Activated effector memory CD4-positive, alpha-beta T cell treated with Interleukin-2 at 50 U/mL for 16 hours (primary cell): ENCODE measurements around the gene RNF20.
"Not testable (repeated sequence)": the region's sequence is repeated elsewhere in the genome, so short reads cannot be mapped to it uniquely, and the experiment has no call there.

Experiments
- DNase-seq: peaks from one replicate; pipeline ENCODE4 v3.0.0-alpha.2; 2020

Gene RNF20

DNA sequence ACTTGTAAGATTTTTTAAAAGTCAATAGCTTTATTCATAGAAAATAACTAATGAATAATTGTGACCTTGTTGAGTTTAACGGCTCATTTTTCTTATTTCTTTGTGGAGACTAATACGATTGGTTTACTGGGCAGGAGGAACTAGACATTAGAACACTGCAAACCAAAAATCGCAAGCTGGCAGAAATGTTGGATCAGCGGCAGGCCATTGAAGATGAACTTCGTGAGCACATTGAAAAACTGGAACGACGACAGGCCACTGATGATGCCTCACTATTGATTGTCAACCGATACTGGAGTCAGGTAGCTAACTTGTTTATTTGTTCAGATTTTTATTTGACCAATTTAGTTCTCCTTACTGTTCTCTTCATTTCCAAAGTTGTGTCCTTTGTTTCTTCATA, 6.4 kb downstream of the RNF20 start:
- DNase-seq = no peak

DNA sequence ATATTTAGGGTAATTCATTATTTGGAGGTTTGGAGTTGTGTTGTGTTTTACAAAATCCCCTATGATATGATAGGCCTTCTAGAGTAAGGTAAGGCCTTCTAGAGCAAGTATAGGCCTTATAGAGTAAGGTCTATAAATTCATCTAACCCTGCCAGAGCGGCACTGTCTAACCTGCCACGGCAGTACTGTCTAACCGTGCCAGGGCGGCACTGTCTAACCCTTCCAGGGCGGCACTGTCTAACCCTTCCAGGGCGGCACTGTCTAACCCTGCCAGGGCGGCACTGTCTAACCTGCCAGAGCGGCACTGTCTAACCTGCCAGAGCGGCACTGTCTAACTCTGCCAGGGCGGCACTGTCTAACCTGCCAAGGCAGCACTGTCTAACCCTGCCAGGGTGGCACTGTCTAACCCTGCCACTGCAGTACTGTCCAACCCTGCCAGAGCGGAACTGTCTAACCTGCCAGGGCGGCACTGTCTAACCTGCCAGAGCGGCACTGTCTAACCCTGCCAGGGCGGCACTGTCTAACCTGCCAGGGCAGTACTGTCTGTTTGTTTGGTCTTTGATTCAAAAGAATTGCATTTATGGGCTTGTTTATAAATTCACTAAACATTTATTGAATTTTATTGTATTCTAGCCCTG, 9.6 kb downstream of the RNF20 start:
- no peak for DNase-seq

DNA sequence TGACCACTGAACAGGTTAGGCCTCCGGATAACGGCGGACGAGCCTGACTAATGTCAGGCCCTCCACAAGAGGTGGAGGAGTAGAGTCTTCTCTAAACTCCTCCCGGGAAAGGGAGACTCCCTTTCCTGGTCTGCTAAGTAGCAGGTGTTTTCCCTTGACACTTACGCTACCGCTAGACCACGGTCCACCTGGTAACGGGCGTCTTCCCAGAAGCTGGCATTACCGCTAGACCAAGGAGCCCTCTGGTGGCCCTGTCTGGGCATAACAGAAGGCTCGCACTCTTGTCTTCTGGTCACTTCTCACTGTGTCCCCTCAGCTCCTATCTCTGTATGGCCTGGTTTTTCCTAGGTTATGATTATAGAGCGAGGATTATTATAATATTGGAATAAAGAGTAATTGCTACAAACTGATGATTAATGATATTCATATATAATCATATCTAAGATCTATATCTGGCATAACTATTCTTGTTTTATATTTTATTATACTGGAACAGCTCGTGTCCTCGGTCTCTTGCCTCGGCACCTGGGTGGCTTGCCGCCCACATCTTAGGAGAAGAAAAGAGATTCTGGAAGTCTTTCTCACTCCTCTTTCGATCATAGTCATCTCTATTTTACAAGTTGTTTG, 15.9 kb downstream of the RNF20 start:
- not testable (repeated sequence) for DNase-seq

- DNase-seq = no peak
Observed at GRCh38 chr9:101561740-101562139, 28.1 kb downstream of the RNF20 start.

GRCh38 chr9:101562966-101563365, 29.3 kb downstream of the RNF20 start:
- DNase-seq = no peak

DNA sequence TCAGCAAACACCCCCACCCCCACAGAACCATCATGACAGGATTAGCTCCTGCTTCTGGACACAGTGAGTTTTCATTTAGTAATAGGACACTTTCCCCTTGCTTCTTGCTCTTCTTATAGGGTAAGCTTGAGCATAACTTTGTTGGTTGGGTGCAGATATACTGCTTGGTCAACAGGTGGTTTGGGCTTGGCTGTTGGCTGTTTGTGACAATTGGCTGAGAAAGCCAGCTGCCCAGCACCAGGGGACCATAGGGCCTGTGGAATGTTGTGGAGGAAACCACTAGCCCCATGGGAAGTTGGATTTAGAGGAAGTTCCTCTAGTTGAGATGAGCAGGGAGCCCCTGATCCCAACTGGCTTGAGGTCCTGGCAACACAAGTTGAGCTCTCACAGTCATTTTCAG, 30.6 kb downstream of the RNF20 start:
- DNase-seq = no peak

- DNase-seq = no peak
Observed at GRCh38 chr9:101566904-101567724, 33.5 kb downstream of the RNF20 start.

GRCh38 chr9:101567725-101568350, 34.2 kb downstream of the RNF20 start:
- no peak for DNase-seq

DNA sequence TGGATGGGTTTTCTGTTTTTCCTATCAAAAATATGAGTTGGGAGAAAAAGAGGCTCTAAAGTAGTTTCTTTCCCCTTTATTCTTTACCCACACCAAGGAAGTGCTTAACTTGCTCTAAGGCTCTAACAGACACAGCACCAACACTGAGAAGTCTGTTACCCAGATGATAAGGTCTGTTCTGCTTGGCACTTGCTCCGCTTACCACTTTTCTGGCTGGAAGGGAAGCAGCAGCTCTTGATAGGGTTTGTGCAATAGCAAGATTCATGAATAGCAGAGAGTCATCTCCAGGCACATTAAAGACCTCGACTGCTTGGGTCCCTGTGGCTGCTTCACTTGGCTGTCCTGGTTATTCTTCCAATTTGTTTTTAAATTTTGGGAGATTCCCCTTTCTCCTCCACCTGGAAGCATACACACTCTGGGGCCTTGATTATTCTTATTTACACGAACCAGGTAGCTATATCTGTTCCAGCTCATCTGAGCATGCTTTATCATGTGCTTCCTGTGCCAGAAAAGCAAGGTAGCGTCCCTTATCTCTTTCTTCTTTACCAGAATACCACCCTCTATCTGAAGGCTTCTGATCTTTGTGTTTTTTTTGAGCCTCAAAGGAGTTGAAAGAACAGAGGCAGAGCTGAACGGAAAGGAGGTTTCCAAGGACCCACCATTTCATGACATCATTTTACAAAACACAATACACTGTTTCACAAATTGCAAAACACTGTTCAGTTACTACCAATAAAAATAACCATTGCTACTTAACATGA, 36.3 kb downstream of the RNF20 start:
- DNase-seq = no peak

- DNase-seq = no peak
Observed at GRCh38 chr9:101571114-101571513, 37.5 kb downstream of the RNF20 start.

DNA sequence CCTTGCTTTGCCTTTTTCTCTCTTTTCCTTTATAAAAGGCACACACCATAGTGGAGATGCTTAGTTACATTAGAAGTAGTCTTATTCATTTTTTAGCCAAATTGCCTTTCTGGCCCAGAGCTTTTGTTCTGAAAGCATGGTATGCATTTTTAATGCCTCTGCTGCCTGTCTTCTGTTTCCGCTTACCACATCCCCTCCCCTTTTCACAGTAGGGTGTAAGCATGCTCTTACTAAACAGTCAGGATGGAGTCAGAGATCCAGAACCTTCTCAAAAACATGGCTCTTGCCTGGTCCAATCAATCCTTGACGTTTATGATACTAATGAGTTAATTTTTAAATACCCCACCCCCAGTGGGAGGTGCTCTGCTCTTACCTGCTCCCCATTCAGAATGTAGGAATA, 38.7 kb downstream of the RNF20 start:
- no peak for DNase-seq

DNA sequence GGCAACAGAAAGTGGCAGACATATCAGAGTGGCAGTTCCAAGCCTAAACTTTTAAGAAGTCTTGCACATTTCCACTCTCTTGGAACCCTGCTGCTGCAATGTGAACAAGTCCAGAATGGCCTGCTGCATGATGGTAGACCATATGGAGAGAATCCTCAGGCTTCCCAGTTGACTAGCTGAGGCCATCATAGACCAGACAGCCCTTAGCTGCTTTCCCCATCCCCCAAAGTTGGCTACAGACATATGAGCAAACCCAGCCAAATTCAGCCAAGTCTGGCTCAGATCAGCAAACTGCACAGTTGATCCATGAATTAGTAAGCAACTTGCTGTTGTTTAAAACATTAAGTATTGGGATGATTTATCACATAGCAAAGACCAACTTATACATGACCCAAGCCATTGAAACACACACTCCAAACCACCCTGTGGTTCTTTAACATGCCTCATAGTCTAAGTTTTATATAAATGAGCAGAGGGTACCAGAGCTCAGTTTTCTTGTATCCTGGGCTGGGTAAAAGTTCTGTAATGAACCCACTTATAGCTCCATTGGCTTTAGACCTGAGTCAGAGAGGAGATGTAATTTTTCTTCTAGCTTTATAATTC, 41.2 kb downstream of the RNF20 start:
- no peak for DNase-seq

DNA sequence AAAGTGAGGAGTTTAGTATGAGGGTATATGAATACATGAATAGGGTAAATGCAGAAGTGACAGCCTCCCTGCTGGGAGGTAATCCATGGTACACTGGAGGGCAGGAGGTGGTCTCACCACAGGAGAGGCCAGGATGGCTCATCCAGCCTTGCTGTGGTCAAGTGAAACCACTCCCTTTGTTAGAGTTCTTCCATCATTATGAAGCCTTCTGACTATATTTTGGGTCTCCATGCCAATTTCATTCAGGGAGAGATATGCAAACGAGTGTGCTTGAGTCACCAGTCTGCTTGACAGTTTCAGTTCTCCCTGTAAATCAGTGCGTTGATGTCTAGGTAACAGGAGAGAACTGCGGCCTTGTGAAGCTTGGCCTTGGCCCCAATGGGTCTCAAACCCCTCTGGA, 44.7 kb downstream of the RNF20 start:
- no peak for DNase-seq

GRCh38 chr9:101579711-101580545, 46.3 kb downstream of the RNF20 start:
- DNase-seq = no peak

- no peak for DNase-seq
Observed at GRCh38 chr9:101582553-101582952, 48.9 kb downstream of the RNF20 start.

- no peak for DNase-seq
Observed at GRCh38 chr9:101585740-101586139, 52.1 kb downstream of the RNF20 start.

GRCh38 chr9:101586651-101587050, 53.0 kb downstream of the RNF20 start:
- no peak for DNase-seq

- DNase-seq = no peak
Observed at GRCh38 chr9:101587332-101588043, 53.8 kb downstream of the RNF20 start.

DNA sequence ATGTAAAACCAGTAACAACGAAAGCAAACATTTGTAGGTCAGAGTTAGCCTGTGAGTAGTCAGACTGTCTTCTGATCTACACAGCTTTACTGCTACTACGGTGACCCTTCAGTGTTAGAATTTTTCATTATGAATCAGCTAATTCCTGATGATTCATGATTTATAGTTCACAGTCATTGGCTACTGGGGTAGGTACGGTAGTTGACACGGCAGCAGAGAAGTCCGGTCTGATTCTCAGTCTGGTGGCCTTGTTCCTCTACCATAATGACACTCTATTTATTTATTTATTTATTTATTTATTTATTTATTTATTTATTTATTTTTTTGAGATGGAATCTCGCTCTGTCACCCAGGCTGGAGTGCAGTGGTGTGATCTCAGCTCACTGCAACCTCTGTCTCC, 56.4 kb downstream of the RNF20 start:
- DNase-seq = not testable (repeated sequence)

DNA sequence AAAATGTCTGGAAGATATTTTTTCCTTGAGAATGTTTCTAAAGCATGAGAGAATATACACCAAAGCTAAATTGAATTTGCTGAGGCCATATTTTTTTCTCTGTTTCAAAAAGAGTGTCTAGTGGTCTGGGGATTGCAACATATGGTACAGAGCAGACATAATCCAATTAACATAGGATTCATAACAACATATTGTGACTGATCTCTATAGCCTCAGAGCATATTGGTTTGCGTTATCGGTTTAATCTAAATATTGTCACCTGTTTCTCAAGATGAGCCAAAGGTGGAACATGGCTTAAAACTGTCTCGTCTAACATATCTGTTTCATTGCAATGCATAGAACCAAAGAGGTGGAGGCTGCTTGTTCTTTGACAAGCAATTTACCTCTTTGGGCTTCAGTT, 57.2 kb downstream of the RNF20 start:
- DNase-seq = no peak
